T-cell (primary cell): ENCODE data around the gene BCAS3. TPM values are rescaled to one million over a fixed set of nuclear protein-coding genes. Genes with fewer than 3 reads are reported as not detected.
A peak's percentile ranks its signal among the peaks of the same experiment; 100 is the strongest.

Experiments
- ATAC-seq, 4 experiments: fragments of 200-7000 bp in 3 of 4; fragments of 150-1000 bp in 1 of 4; cut with Tn5 transposase; replicated peaks in 1 of 4; 1 replicate in 3 of 4; 2 replicates in 1 of 4; pipeline ENCODE4 v1.10.0; 2021; ENCODE audit warnings: moderate library complexity in 3 of 4, mild to moderate bottlenecking in 2 of 4, moderate number of reproducible peaks in 1 of 4
- CTCF ChIA-PET, 2 donors: fragments of 300-600 bp; sonication (Branson Sonifier 250); formaldehyde crosslinking; loops; one replicate each; lab custom pipeline; 2022; ENCODE audit warnings: antibody characterized with exemption in 2 of 2; lab: Charles Lee
- POLR2A ChIA-PET, 2 donors: fragments of 300-600 bp; sonication (Branson Sonifier 250); formaldehyde crosslinking; loops; one replicate each; lab custom pipeline; 2022; ENCODE audit warnings: antibody characterized with exemption in 2 of 2; lab: Charles Lee
- DNase-seq, 35 experiments: peaks; one replicate each; pipeline versions ENCODE4 v3.0.0 to v3.0.0-alpha.2; 2013 to 2023
- H3K27ac ChIP-seq: one replicate; pipeline ENCODE4 v1.5.1; 2013; ENCODE audit warnings: low read length
- H3K27me3 ChIP-seq, 2 experiments: replicated peaks in 1 of 2; 1 replicate in 1 of 2; 2 replicates in 1 of 2; pipeline versions ENCODE4 v1.6.1 to v1.7.0; 2013; ENCODE audit warnings: low read length in 1 of 2, mixed read lengths in 1 of 2; ENCODE audit not compliant: control insufficient read depth in 2 of 2, insufficient read depth in 2 of 2; ENCODE audit errors: extremely low read depth in 1 of 2
- H3K36me3 ChIP-seq, 2 donors: 1 replicate in 1 of 2; 2 replicates in 1 of 2; pipeline versions ENCODE4 v1.6.1 to v1.7.0; 2013; ENCODE audit warnings: low read length in 1 of 2; ENCODE audit not compliant: control insufficient read depth in 2 of 2, insufficient read depth in 1 of 2; ENCODE audit errors: extremely low read depth in 1 of 2
- H3K4me1 ChIP-seq, 2 experiments: 1 replicate in 1 of 2; 2 replicates in 1 of 2; pipeline versions ENCODE4 v1.6.1 to v1.7.0; 2013; ENCODE audit warnings: low read length in 2 of 2, mixed read lengths in 1 of 2; ENCODE audit not compliant: insufficient read depth in 2 of 2, control insufficient read depth in 1 of 2; ENCODE audit errors: extremely low read depth in 1 of 2
- H3K4me3 ChIP-seq, 2 donors: 1 replicate in 1 of 2; 2 replicates in 1 of 2; pipeline versions ENCODE4 v1.5.1 to v1.7.0; 2013; ENCODE audit warnings: mild to moderate bottlenecking in 2 of 2, low read length in 1 of 2, moderate library complexity in 1 of 2; ENCODE audit not compliant: control insufficient read depth in 1 of 2; ENCODE audit errors: extremely low read depth in 1 of 2
- H3K9me3 ChIP-seq: 2 replicates; pipeline ENCODE4 v1.7.0; 2013
- H3K27ac Mint-ChIP-seq, 2 donors: one replicate each; pipeline ENCODE4 v1.8.0; 2020 to 2021; ENCODE audit warnings: mild to moderate bottlenecking in 2 of 2, mixed read lengths in 2 of 2
- H3K27me3 Mint-ChIP-seq, 2 donors: one replicate each; pipeline ENCODE4 v1.8.0; 2021 to 2022; ENCODE audit warnings: mixed read lengths in 2 of 2
- H3K36me3 Mint-ChIP-seq: one replicate; pipeline ENCODE4 v1.8.0; 2021; ENCODE audit warnings: mixed read lengths
- H3K4me1 Mint-ChIP-seq, 3 donors: one replicate each; pipeline ENCODE4 v1.8.0; 2020 to 2022; ENCODE audit warnings: mixed read lengths in 3 of 3, mild to moderate bottlenecking in 1 of 3
- H3K4me3 Mint-ChIP-seq, 3 donors: one replicate each; pipeline ENCODE4 v1.8.0; 2020 to 2022; ENCODE audit warnings: mild to moderate bottlenecking in 3 of 3, mixed read lengths in 3 of 3, moderate library complexity in 3 of 3
- H3K9me3 Mint-ChIP-seq, 3 donors: one replicate each; pipeline ENCODE4 v1.8.0; 2020 to 2022; ENCODE audit warnings: mixed read lengths in 3 of 3
- WGBS: methylation state at CpG from one replicate; pipeline ENCODE4 v1.1.5; 2013; ENCODE audit warnings: missing lambda C conversion rate; ENCODE audit not compliant: insufficient coverage; 5-methylcytosine and 5-hydroxymethylcytosine counted together
- total RNA-seq, 35 experiments: library from RNA in 6 of 35; stranded (reverse) in 6 of 35; fragments of 120-200 nt in 1 of 35; gene quantifications; one replicate each; pipeline versions ENCODE4 v1.2.1 to v1.2.4 and lab custom pipeline; 2013 to 2026

Gene BCAS3
- total RNA-seq, 5 donors from 2014 or later (not counting 1 experiment from before 2014, with no cell fraction given) = 33.8 to 57.8 (median 38.1) TPM

DNA sequence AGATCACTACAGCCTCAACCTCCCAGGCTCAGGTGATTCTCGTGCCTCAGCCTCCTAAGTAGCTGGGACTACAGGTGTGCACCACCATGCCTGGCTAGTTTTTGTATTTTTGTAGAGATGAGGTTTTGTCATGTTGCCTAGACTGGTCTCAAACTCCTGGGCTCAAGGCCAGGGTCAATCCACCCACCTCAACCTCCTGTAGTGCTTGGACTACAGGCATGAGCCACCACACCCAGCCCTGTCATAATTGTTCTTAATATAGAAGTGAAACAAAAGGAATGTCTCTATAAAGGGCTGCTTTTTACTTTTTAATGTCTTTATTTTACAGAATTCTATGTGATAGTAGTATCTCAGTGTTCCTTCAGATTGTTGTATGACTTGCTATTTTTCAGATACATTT, 376.8 kb downstream of the BCAS3 start:
- Histone ChIP-seq H3K27ac (no peak overlapping the region), H3K9me3 (no peaks in the 10 kb centered on the region), H3K4me1 (no peaks in the 10 kb centered on the region), H3K27me3 (no peaks in the 10 kb centered on the region), H3K36me3 (no peaks in the 10 kb centered on the region), H3K4me3 (no peak overlapping the region)
- Mint-ChIP-seq H3K4me3 (no peak overlapping the region), H3K4me1 (peaks cover 6 to 8% (median 7%) of the 10 kb centered on the region in 3 donors), H3K27ac (no peak overlapping the region), H3K27me3 (no peaks in the 10 kb centered on the region), H3K36me3 (peaks cover 12% of the 10 kb centered on the region), H3K9me3 (no peaks in the 10 kb centered on the region)
- no CpG with 5 or more reads among the region's 1 CpG for WGBS
- ChIA-PET POLR2A (no interaction called here), CTCF (interaction anchor here in 1 of 2 donors (0.7 kb wide), 1 partner anchor 8 kb away, joined by 3 read pairs; no protein-coding TSS in a partner anchor)
- DNase-seq = no peak
- ATAC-seq = no peak

DNA sequence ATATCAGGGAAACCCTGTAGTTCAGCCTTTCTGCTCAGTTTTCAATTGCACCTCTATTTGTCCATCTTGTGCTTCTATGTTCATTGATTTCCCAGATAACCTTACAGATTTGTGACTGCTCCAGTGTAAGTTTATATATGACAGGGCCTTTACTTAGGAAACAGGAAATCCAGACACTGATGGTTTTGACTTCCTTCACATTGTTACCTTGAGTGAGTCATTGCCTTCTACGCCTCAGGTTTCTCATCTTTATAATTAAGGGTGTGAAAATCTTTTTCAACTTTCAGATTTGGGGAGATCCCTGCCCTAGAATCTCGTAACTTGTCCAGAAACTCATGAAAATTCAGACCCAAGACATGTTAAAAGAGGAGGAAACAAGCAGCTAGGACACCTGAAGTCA, 379.6 kb downstream of the BCAS3 start:
- peaks cover 18% of the 10 kb centered on the region for H3K36me3 Mint-ChIP-seq
- POLR2A ChIA-PET = no interaction called here
- H3K9me3 ChIP-seq = no peaks in the 10 kb centered on the region
- H3K27me3 Mint-ChIP-seq = no peaks in the 10 kb centered on the region
- H3K27me3 ChIP-seq = no peaks in the 10 kb centered on the region
- H3K27ac Mint-ChIP-seq = no peak overlapping the region
- no peak overlapping the region for H3K27ac ChIP-seq
- ATAC-seq = peak in 2 of 4 experiments; percentile 41 to 46
- no peak overlapping the region for H3K4me3 Mint-ChIP-seq
- CTCF ChIA-PET = no interaction called here
- peaks cover 6 to 8% (median 7%) of the 10 kb centered on the region in 3 donors for H3K4me1 Mint-ChIP-seq
- no peak overlapping the region for H3K4me3 ChIP-seq
- H3K36me3 ChIP-seq = no peaks in the 10 kb centered on the region
- peak in 1 of 35 experiments; percentile 6 for DNase-seq
- no CpG with 5 or more reads among the region's 2 CpGs for WGBS
- no peaks in the 10 kb centered on the region for H3K4me1 ChIP-seq
- H3K9me3 Mint-ChIP-seq = no peaks in the 10 kb centered on the region

- ChIA-PET CTCF (interaction anchor here in 1 of 2 donors (0.6 kb wide), 1 partner anchor 49 kb away, joined by 5 read pairs; no protein-coding TSS in a partner anchor), POLR2A (interaction anchor here in 1 of 2 donors (0.7 kb wide), 1 partner anchor 49 kb away, joined by 3 read pairs; no protein-coding TSS in a partner anchor)
- no peaks in the 10 kb centered on the region for H3K27me3 Mint-ChIP-seq
- H3K4me3 Mint-ChIP-seq = no peak overlapping the region
- Histone ChIP-seq H3K27ac (no peak overlapping the region), H3K4me3 (no peak overlapping the region), H3K36me3 (no peaks in the 10 kb centered on the region), H3K9me3 (no peaks in the 10 kb centered on the region), H3K27me3 (no peaks in the 10 kb centered on the region), H3K4me1 (no peaks in the 10 kb centered on the region)
- ATAC-seq (no peak), DNase-seq (no peak)
- no CpG with 5 or more reads among the region's 3 CpGs for WGBS
- H3K36me3 Mint-ChIP-seq = peaks cover 20% of the 10 kb centered on the region
- no peak overlapping the region for H3K27ac Mint-ChIP-seq
- peaks cover 6 to 8% (median 7%) of the 10 kb centered on the region in 3 donors for H3K4me1 Mint-ChIP-seq
- H3K9me3 Mint-ChIP-seq = no peaks in the 10 kb centered on the region
These were observed 380.4 kb downstream of the BCAS3 start for GRCh38 chr17:61058066-61058465.

DNA sequence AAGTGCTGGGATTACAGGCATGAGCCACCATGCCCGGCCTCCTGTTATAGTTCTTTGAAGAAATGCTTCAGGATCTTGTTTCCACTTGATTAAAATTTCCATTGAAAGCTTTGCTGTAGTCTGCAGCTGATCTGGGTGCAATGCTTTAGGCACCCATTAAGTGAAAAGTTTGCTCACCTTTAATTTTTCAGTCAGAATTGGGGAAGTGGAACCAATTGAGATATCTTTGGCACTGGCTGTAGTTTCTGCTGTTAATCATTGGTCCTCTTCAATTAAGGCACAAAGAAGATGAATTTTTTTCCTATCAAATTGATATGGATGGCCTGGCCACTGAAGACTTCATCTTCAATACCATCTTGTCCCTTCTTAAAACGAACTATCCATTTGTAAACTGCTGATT, 385.9 kb downstream of the BCAS3 start:
- Histone ChIP-seq H3K4me1 (no peaks in the 10 kb centered on the region), H3K9me3 (no peaks in the 10 kb centered on the region), H3K27ac (no peak overlapping the region), H3K36me3 (no peaks in the 10 kb centered on the region), H3K4me3 (no peak overlapping the region), H3K27me3 (no peaks in the 10 kb centered on the region)
- no peaks in the 10 kb centered on the region for H3K9me3 Mint-ChIP-seq
- ChIA-PET CTCF (no interaction called here), POLR2A (interaction anchor here in 1 of 2 donors (0.6 kb wide), 1 partner anchor 243 kb away, joined by 3 read pairs; no protein-coding TSS in a partner anchor)
- H3K27me3 Mint-ChIP-seq = no peaks in the 10 kb centered on the region
- peaks cover 0 to 7% (median 4%) of the 10 kb centered on the region in 3 donors for H3K4me1 Mint-ChIP-seq
- H3K4me3 Mint-ChIP-seq = no peak overlapping the region
- ATAC-seq = no peak
- H3K36me3 Mint-ChIP-seq = peaks cover 25% of the 10 kb centered on the region
- no peak for DNase-seq
- 84% methylated on average over 2 of the region's 2 CpGs for WGBS
- H3K27ac Mint-ChIP-seq = no peak overlapping the region

- ATAC-seq (no peak), DNase-seq (no peak)
- Histone ChIP-seq H3K9me3 (no peaks in the 10 kb centered on the region), H3K36me3 (no peaks in the 10 kb centered on the region), H3K27ac (no peak overlapping the region), H3K27me3 (no peaks in the 10 kb centered on the region), H3K4me3 (no peak overlapping the region), H3K4me1 (no peaks in the 10 kb centered on the region)
- H3K4me1 Mint-ChIP-seq = peaks cover 0 to 7% (median 4%) of the 10 kb centered on the region in 3 donors
- ChIA-PET CTCF (no interaction called here), POLR2A (interaction anchor here in 1 of 2 donors (0.6 kb wide), 1 partner anchor 242 kb away, joined by 3 read pairs; no protein-coding TSS in a partner anchor)
- H3K27me3 Mint-ChIP-seq = no peaks in the 10 kb centered on the region
- no peaks in the 10 kb centered on the region for H3K9me3 Mint-ChIP-seq
- H3K27ac Mint-ChIP-seq = no peak overlapping the region
- no peak overlapping the region for H3K4me3 Mint-ChIP-seq
- WGBS = no CpG with 5 or more reads among the region's 1 CpG
- H3K36me3 Mint-ChIP-seq = peaks cover 33% of the 10 kb centered on the region
These were observed 386.7 kb downstream of the BCAS3 start for GRCh38 chr17:61064087-61064951.

- H3K27me3 ChIP-seq = no peaks in the 10 kb centered on the region
- Mint-ChIP-seq H3K36me3 (peaks cover 36% of the 10 kb centered on the region), H3K9me3 (no peaks in the 10 kb centered on the region), H3K4me3 (no peak overlapping the region), H3K27me3 (no peaks in the 10 kb centered on the region), H3K4me1 (peaks cover 0 to 7% (median 4%) of the 10 kb centered on the region in 3 donors), H3K27ac (no peak overlapping the region)
- no peaks in the 10 kb centered on the region for H3K4me1 ChIP-seq
- no peak for ATAC-seq
- no peak overlapping the region for H3K4me3 ChIP-seq
- WGBS = no CpG with 5 or more reads among the region's 2 CpGs
- H3K27ac ChIP-seq = no peak overlapping the region
- POLR2A ChIA-PET = no interaction called here
- no peaks in the 10 kb centered on the region for H3K36me3 ChIP-seq
- no peak for DNase-seq
- no peaks in the 10 kb centered on the region for H3K9me3 ChIP-seq
- CTCF ChIA-PET = no interaction called here
These were observed 387.7 kb downstream of the BCAS3 start for GRCh38 chr17:61065263-61065773.
